H1 (cell line): ENCODE measurements around the gene KLHL17. TPM values are rescaled to one million over a fixed set of nuclear protein-coding genes. Genes with fewer than 3 reads are reported as not detected.

ENCODE experiments used
- CTCF ChIA-PET: fragments of 300-600 bp; sonication (Branson Sonifier 250); formaldehyde crosslinking; loops from one replicate; lab custom pipeline; 2021; ENCODE audit not compliant: partially characterized antibody; lab: Charles Lee
- POLR2A ChIA-PET: fragments of 300-600 bp; sonication (Branson Sonifier 250); formaldehyde crosslinking; loops from one replicate; lab custom pipeline; 2021; ENCODE audit warnings: inconsistent platforms; ENCODE audit not compliant: partially characterized antibody; lab: Charles Lee
- DNase-seq, 2 experiments: peaks; one replicate each; pipeline versions ENCODE4 v3.0.0 to v3.0.0-alpha.2; 2010 to 2022; ENCODE audit warnings: low spot score in 2 of 2, low read depth in 1 of 2, mixed read lengths in 1 of 2
- FAIRE-seq: peaks from 2 replicates; lab custom pipeline; 2011; peaks lifted over from hg19 to GRCh38; lab: Jason Lieb, UNC
- H2AFZ ChIP-seq: 2 replicates; pipeline ENCODE4 v1.8.1; 2012; ENCODE audit warnings: low read length, inconsistent platforms
- H2AK5ac ChIP-seq: 2 replicates; pipeline ENCODE4 v1.6.1; 2013; ENCODE audit warnings: low read depth, low read length
- H2BK120ac ChIP-seq: replicated peaks from 2 replicates; pipeline ENCODE3; 2013; ENCODE audit warnings: low read depth, low read length, inconsistent platforms
- H2BK12ac ChIP-seq: 2 replicates; pipeline ENCODE4 v1.6.1; 2013; ENCODE audit warnings: low read depth, low read length
- H2BK15ac ChIP-seq: 2 replicates; pipeline ENCODE4 v1.6.1; 2013; ENCODE audit warnings: low read length
- H2BK20ac ChIP-seq: 2 replicates; pipeline ENCODE4 v1.6.1; 2013; ENCODE audit warnings: low read length
- H2BK5ac ChIP-seq: 2 replicates; pipeline ENCODE4 v1.6.1; 2013; ENCODE audit warnings: low read depth, low read length
- H3K14ac ChIP-seq: 2 replicates; pipeline ENCODE4 v1.6.1; 2013; ENCODE audit warnings: inconsistent platforms; ENCODE audit not compliant: insufficient read length
- H3K18ac ChIP-seq: 2 replicates; pipeline ENCODE4 v1.6.1; 2013; ENCODE audit warnings: low read length; ENCODE audit errors: extremely low read depth
- H3K23ac ChIP-seq: 2 replicates; pipeline ENCODE4 v1.6.1; 2013; ENCODE audit warnings: inconsistent platforms; ENCODE audit not compliant: insufficient read length
- H3K23me2 ChIP-seq: 2 replicates; pipeline ENCODE4 v1.6.1; 2013; ENCODE audit warnings: low read depth, low read length
- H3K27ac ChIP-seq: 2 replicates; pipeline ENCODE4 v1.6.1; 2011; ENCODE audit warnings: low read depth, low read length, inconsistent platforms
- H3K27me3 ChIP-seq, 4 experiments: replicated peaks in 1 of 4; 1 replicate in 1 of 4; 2 replicates in 3 of 4; pipeline versions ENCODE4 v1.6.1 to v1.8.1; 2011 to 2013; ENCODE audit warnings: low read length in 3 of 4, mild to moderate bottlenecking in 3 of 4, inconsistent platforms in 2 of 4, mixed read lengths in 2 of 4, moderate library complexity in 1 of 4; ENCODE audit not compliant: control insufficient read depth in 3 of 4, insufficient read depth in 3 of 4; ENCODE audit errors: extremely low read depth in 1 of 4
- H3K36me3 ChIP-seq, 4 experiments: 2 replicates each; pipeline versions ENCODE4 v1.6.1 to v1.8.1; 2011 to 2013; ENCODE audit warnings: mild to moderate bottlenecking in 4 of 4, low read length in 3 of 4, moderate library complexity in 2 of 4, control low read depth in 1 of 4, inconsistent platforms in 1 of 4; ENCODE audit not compliant: insufficient read depth in 4 of 4, control insufficient read depth in 2 of 4
- H3K4ac ChIP-seq: replicated peaks from 2 replicates; pipeline ENCODE3; 2013; ENCODE audit warnings: low read length, low read depth, mixed read lengths, inconsistent platforms; ENCODE audit not compliant: insufficient read length
- H3K4me1 ChIP-seq, 4 experiments: replicated peaks in 1 of 4; 1 replicate in 1 of 4; 2 replicates in 3 of 4; pipeline versions ENCODE4 v1.6.1 to v1.8.1; 2011 to 2013; ENCODE audit warnings: low read length in 3 of 4, inconsistent platforms in 2 of 4, mixed read lengths in 1 of 4; ENCODE audit not compliant: insufficient read depth in 4 of 4, control insufficient read depth in 3 of 4
- H3K4me2 ChIP-seq, 2 experiments: 2 replicates each; pipeline versions ENCODE4 v1.6.1 to v1.8.1; 2011 to 2013; ENCODE audit warnings: low read depth in 2 of 2, low read length in 2 of 2, control low read depth in 1 of 2, inconsistent platforms in 1 of 2, mild to moderate bottlenecking in 1 of 2; ENCODE audit not compliant: insufficient read depth in 1 of 2
- H3K4me3 ChIP-seq, 4 experiments: fragments of 200-600, 300-600 bp in 1 of 4; sonication (generic), shearing (Covaris generic), sonication (Bioruptor Twin) in 1 of 4; 2 replicates each; pipeline versions ENCODE4 v1.5.1 to v1.8.1; 2011 to 2016; ENCODE audit warnings: low read length in 4 of 4, low read depth in 3 of 4, control low read depth in 2 of 4, inconsistent platforms in 2 of 4, mild to moderate bottlenecking in 2 of 4, mixed read lengths in 1 of 4, moderate library complexity in 1 of 4; ENCODE audit not compliant: insufficient read depth in 2 of 4; ENCODE audit errors: extremely low read depth in 1 of 4
- H3K56ac ChIP-seq: replicated peaks from 2 replicates; pipeline ENCODE3; 2013; ENCODE audit warnings: low read depth, mild to moderate bottlenecking, mixed read lengths, low read length, inconsistent platforms; ENCODE audit not compliant: insufficient read length
- H3K79me1 ChIP-seq: 2 replicates; pipeline ENCODE4 v1.6.1; 2013; ENCODE audit warnings: low read depth, low read length, control low read depth
- H3K79me2 ChIP-seq, 2 experiments: 2 replicates each; pipeline versions ENCODE4 v1.6.1 to v1.8.1; 2012 to 2013; ENCODE audit warnings: low read length in 2 of 2, mild to moderate bottlenecking in 2 of 2, inconsistent platforms in 1 of 2; ENCODE audit not compliant: insufficient read depth in 2 of 2, control insufficient read depth in 1 of 2
- H3K9ac ChIP-seq, 4 experiments: replicated peaks in 1 of 4; 1 replicate in 1 of 4; 2 replicates in 3 of 4; pipeline versions ENCODE4 v1.6.1 to v1.8.1; 2011 to 2013; ENCODE audit warnings: low read depth in 3 of 4, low read length in 3 of 4, control low read depth in 2 of 4, mild to moderate bottlenecking in 2 of 4, moderate library complexity in 2 of 4, inconsistent platforms in 1 of 4; ENCODE audit errors: extremely low read depth in 1 of 4
- H3K9me3 ChIP-seq, 2 experiments: 2 replicates each; pipeline versions ENCODE4 v1.6.1 to v1.8.1; 2012 to 2013; ENCODE audit warnings: mild to moderate bottlenecking in 2 of 2, moderate library complexity in 2 of 2, control low read depth in 1 of 2, inconsistent platforms in 1 of 2, low read depth in 1 of 2, low read length in 1 of 2, mixed read lengths in 1 of 2; ENCODE audit not compliant: insufficient read depth in 2 of 2
- H4K20me1 ChIP-seq, 2 experiments: replicated peaks in 1 of 2; 2 replicates each; pipeline versions ENCODE3 to v1.8.1; 2011 to 2013; ENCODE audit warnings: inconsistent platforms in 2 of 2, low read length in 2 of 2, mild to moderate bottlenecking in 1 of 2; ENCODE audit not compliant: insufficient read depth in 2 of 2, control insufficient read depth in 1 of 2
- H4K5ac ChIP-seq: 2 replicates; pipeline ENCODE4 v1.6.1; 2013; ENCODE audit warnings: low read length, low read depth, mixed read lengths, inconsistent platforms; ENCODE audit not compliant: insufficient read length
- H4K8ac ChIP-seq: 2 replicates; pipeline ENCODE4 v1.8.0; 2013; ENCODE audit warnings: mild to moderate bottlenecking, moderate library complexity, low read length, inconsistent platforms; ENCODE audit not compliant: insufficient read depth; ENCODE audit errors: extremely low read depth
- H4K91ac ChIP-seq: replicated peaks from 2 replicates; pipeline ENCODE3; 2013; ENCODE audit warnings: low read length, mixed read lengths, inconsistent platforms; ENCODE audit not compliant: insufficient read length
- CREB1 ChIP-seq: IDR thresholded peaks from 2 replicates; pipeline ENCODE4 v1.6.1; 2012; ENCODE audit warnings: inconsistent platforms
- CTBP2 ChIP-seq: IDR thresholded peaks from 2 replicates; pipeline ENCODE4 v1.7.0; 2011; ENCODE audit warnings: borderline replicate concordance, mild to moderate bottlenecking, moderate library complexity, mixed read lengths, low read length; ENCODE audit not compliant: insufficient read depth, insufficient read length
- GABPA ChIP-seq: IDR thresholded peaks from 2 replicates; pipeline ENCODE4 v1.6.1; 2011; ENCODE audit warnings: mild to moderate bottlenecking, low read length, moderate library complexity, borderline replicate concordance; ENCODE audit not compliant: insufficient read depth
- KDM4A ChIP-seq: IDR thresholded peaks from one replicate; pipeline ENCODE4 v1.7.1; 2012; ENCODE audit warnings: low read depth, mild to moderate bottlenecking, moderate library complexity, low read length, inconsistent platforms; ENCODE audit not compliant: severe bottlenecking
- WGBS, 2 experiments: shearing (Covaris generic) in 1 of 2; methylation state at CpG; one replicate each; pipeline versions ENCODE4 v1.1.6 to v1.1.7; 2013 to 2015; ENCODE audit warnings: low lambda C conversion rate in 2 of 2, mixed read lengths in 2 of 2, inconsistent platforms in 1 of 2, low coverage in 1 of 2, missing lambda C conversion rate in 1 of 2; ENCODE audit not compliant: insufficient replicate concordance in 2 of 2, insufficient coverage in 1 of 2, insufficient read length in 1 of 2; ENCODE audit errors: extremely low coverage in 1 of 2, missing lambda C conversion rate in 1 of 2; 5-methylcytosine and 5-hydroxymethylcytosine counted together
- long read RNA-seq, 2 experiments: library from RNA in 1 of 2; library from capped mRNA in 1 of 2; stranded (forward); transcript quantifications; one replicate each; pipeline ENCODE4 v2.0.0, GENCODE V29; 2021; ENCODE audit warnings: inconsistent platforms in 1 of 2
- polyA minus RNA-seq, 3 experiments: library from RNA; depleted of rRNA, polyadenylated mRNA; stranded (reverse); fragments of >200 nt; gene quantifications; 1 replicate in 2 of 3; 2 replicates in 1 of 3; pipeline ENCODE4 v1.2.3, GENCODE V29; 2011
- polyA plus RNA-seq, 7 experiments: library from polyadenylated mRNA; depleted of rRNA in 3 of 7; stranded (reverse) in 5 of 7; unstranded in 2 of 7; fragments of >200 nt in 5 of 7; fragments of 200-250 nt in 2 of 7; gene quantifications; 1 replicate in 5 of 7; 2 replicates in 1 of 7; 4 replicates in 1 of 7; pipeline versions ENCODE4 v1.2.1 to v1.2.3, GENCODE V29; 2011 to 2013; ENCODE audit warnings: missing spikeins in 2 of 7, mixed read lengths in 2 of 7
- total RNA-seq: library from RNA; stranded (reverse); fragmentation: NEBNext Ultra II Directional; extraction: Animal tissue kit (Norgen Biotek cat#: 25700); gene quantifications from 2 replicates; pipeline ENCODE4 v1.2.1, GENCODE V29; 2021

KLHL17 gene
- total RNA-seq, result 30.1 and 32.6 TPM in 2 replicates
- polyA plus RNA-seq (2011; rRNA removed), result 36.1 and 62.3 TPM in 2 replicates
- polyA plus RNA-seq (2011; cell fraction: cytosol; rRNA removed), result 40.0 TPM
- 508 TPM for polyA plus RNA-seq (2011; cell fraction: nucleus; rRNA removed)
- 23.1 to 39.3 TPM (median 34.1 TPM) in 4 replicates for polyA plus RNA-seq (2012, experiment 1 of 2)
- 21.6 TPM for polyA plus RNA-seq (2012, experiment 2 of 2)
- polyA plus RNA-seq (2013, experiment 1 of 2), result 30.7 TPM
- 26.7 TPM for polyA plus RNA-seq (2013, experiment 2 of 2)
- polyA minus RNA-seq (2011; rRNA and poly(A)+ RNA removed), result 5.8 and 7.8 TPM in 2 replicates
- polyA minus RNA-seq (2011; cell fraction: cytosol; rRNA and poly(A)+ RNA removed), result 14.6 TPM
- polyA minus RNA-seq (2011; cell fraction: nucleus; rRNA and poly(A)+ RNA removed), result 47.3 TPM
- long read RNA-seq, experiment 1, partial matches to known transcripts, result 1 of 4 reads
- long read RNA-seq, experiment 1, other reads (novel, unspliced or antisense), result 3 of 4 reads
- long read RNA-seq, experiment 2, result 0 reads

GRCh38 chr1:960363-961131, at the start of gene KLHL17:
Gene KLHL17 (plus strand): TSS chr1:960584. CDS start chr1:960694, 110 bp downstream.
- DNase-seq, result peak in 1 of 2 experiments; percentile 89
- H2AFZ ChIP-seq, result no peak within 1 kb of the TSS

More at GRCh38 chr1:960363-961131, at the start of gene KLHL17:
- Histone ChIP-seq H3K14ac (no peak within 1 kb of the TSS), H2BK5ac (no peak within 1 kb of the TSS; the same call in 1 of the 2 replicates), H4K8ac (peak within 1 kb of the TSS; percentile 79), H3K4ac (no peak within 1 kb of the TSS), H3K9ac (no peak within 1 kb of the TSS), H2AK5ac (peak within 1 kb of the TSS; percentile 90; the same call in 1 of the 2 replicates), H3K56ac (no peak within 1 kb of the TSS), H3K27ac (no peak within 1 kb of the TSS), H2BK120ac (no peak within 1 kb of the TSS), H4K5ac (no peak within 1 kb of the TSS), H3K4me2 (peak within 1 kb of the TSS; percentile 60 to 81), H3K9me3 (no peaks in the 10 kb centered on the region; a peak in 1 of 4 replicates), H3K23me2 (peaks cover 10% of the 10 kb centered on the region), H3K79me1 (peaks cover 14% of the 10 kb centered on the region), H3K36me3 (peaks cover 2 to 29% (median 18%) of the 10 kb centered on the region in 4 experiments), H4K20me1 (peaks cover 13 to 28% of the 10 kb centered on the region in 2 experiments), H3K27me3 (peaks cover 4 to 22% (median 16%) of the 10 kb centered on the region in 4 experiments), H2BK20ac (no peak within 1 kb of the TSS), H2BK12ac (no peak within 1 kb of the TSS), H3K4me3 (peak within 1 kb of the TSS; percentile 49 to 100 (median 58)), H3K4me1 (peaks cover 0 to 9% (median 3%) of the 10 kb centered on the region in 4 experiments; a peak in 5 of 7 replicates), H3K18ac (peak within 1 kb of the TSS; percentile 48; the same call in 1 of the 2 replicates), H3K79me2 (peaks cover 0 to 14% of the 10 kb centered on the region in 2 experiments; a peak in 3 of 4 replicates), H3K23ac (no peak within 1 kb of the TSS), H4K91ac (no peak within 1 kb of the TSS), H2BK15ac (0 out of 2 replicates have a peak within 1 kb of the TSS, but pooled peaks have one; percentile 72)
- POLR2A ChIA-PET, result interaction anchor here (0.5 to 1.1 kb wide), 3 partner anchors 12 to 133 kb away, joined by 4 to 5 read pairs (median 4); no protein-coding TSS in a partner anchor
- no peak for FAIRE-seq
- WGBS, 2 experiments, result 0% methylated on average over 2 of the region's 109 CpGs; no CpG with 5 or more reads in 1 of the 2 experiments
- TF ChIP-seq CTBP2 (no peak), KDM4A (peak; percentile 74), GABPA (peak; percentile 27; the same call in 1 of the 2 replicates), CREB1 (peak; percentile 56)
- CTCF ChIA-PET, result interaction anchor here (1.1 to 2.1 kb wide), 2 partner anchors 15 to 31 kb away, joined by 3 to 8 read pairs; no protein-coding TSS in a partner anchor
